ENCODE results near the gene CAMK1D. TPM values are rescaled to one million over a fixed set of nuclear protein-coding genes. Genes with fewer than 3 reads are reported as not detected.

CAMK1D gene
- polyA plus RNA-seq, 1 of the 3 experiments (the other 2 are of a cell fraction) = 4.1 TPM

GRCh38 chr10:12703126-12703525 is 353.8 kb downstream of the CAMK1D start:
- no peaks in the 10 kb centered on the region for H3K36me3 ChIP-seq (replicated peaks in 1 of 2; ENCODE audit: control insufficient read depth in 1 of 2, insufficient read depth in 2 of 2, low read length in 1 of 2)

GRCh38 chr10:12703813-12704212 is 354.5 kb downstream of the CAMK1D start:
- no peaks in the 10 kb centered on the region for H3K27me3 ChIP-seq (ENCODE audit: insufficient read depth)
- H3K79me2 ChIP-seq (ENCODE audit: insufficient read depth) = no peaks in the 10 kb centered on the region
- peak overlapping the region; percentile 64 to 92; a peak in 3 of 4 replicates for H3K27ac ChIP-seq (ENCODE audit: low read depth in 2 of 2, low read length in 1 of 2)
- H3K9me3 ChIP-seq = no peaks in the 10 kb centered on the region
- H3K9me2 ChIP-seq = no peaks in the 10 kb centered on the region
- peaks cover 25% of the 10 kb centered on the region for H3F3A ChIP-seq (replicated peaks; ENCODE audit: insufficient read depth)
- CTCF ChIA-PET = interaction anchor here (1.5 to 2.1 kb wide), 3 partner anchors 13 to 379 kb away, joined by 3 to 7 read pairs (median 5); no protein-coding TSS in a partner anchor
- 39% methylated on average over 6 of the region's 6 CpGs for WGBS (ENCODE audit: low lambda C conversion rate)
- H4K20me1 ChIP-seq (ENCODE audit: insufficient read depth) = no peaks in the 10 kb centered on the region
- no peak overlapping the region for H2AFZ ChIP-seq (ENCODE audit: low read depth)
- peak overlapping the region; percentile 12; the same call in 1 of the 2 replicates for H3K9ac ChIP-seq
- peaks cover 16 to 49% of the 10 kb centered on the region in 2 experiments for H3K4me1 ChIP-seq (ENCODE audit: control insufficient read depth in 1 of 2, insufficient read depth in 2 of 2, low read depth in 1 of 2, low read length in 1 of 2)
- H3K4me2 ChIP-seq = peak overlapping the region; percentile 45
- POLR2A ChIA-PET = no interaction called here
- no peak overlapping the region for H3K4me3 ChIP-seq (ENCODE audit: low read depth in 2 of 2, low read length in 1 of 2)
- no peaks in the 10 kb centered on the region for H3K36me3 ChIP-seq (replicated peaks in 1 of 2; ENCODE audit: control insufficient read depth in 1 of 2, insufficient read depth in 2 of 2, low read length in 1 of 2)
- no peak for DNase-seq
- no peak for TF ChIP-seq FOXJ3 (CRISPR knock-in tag; IDR thresholded peaks at IDR 0.05)
- no peak for TF ChIP-seq GABPA (IDR thresholded peaks at IDR 0.05; ENCODE audit: low read depth)
- peak; percentile 93 for TF ChIP-seq JUND (IDR thresholded peaks at IDR 0.05)
- peak; percentile 32; the same call in 1 of the 2 replicates for TF ChIP-seq TEAD4 (IDR thresholded peaks at IDR 0.05; ENCODE audit: borderline replicate concordance, insufficient read depth)
- no peak for TF ChIP-seq USF2 (IDR thresholded peaks at IDR 0.05; ENCODE audit: borderline replicate concordance, low read depth, low read length)
- TF ChIP-seq CHD2 (IDR thresholded peaks at IDR 0.05; ENCODE audit: low read length, partially characterized antibody) = no peak
- no peak for TF ChIP-seq TAF1 (IDR thresholded peaks at IDR 0.05; ENCODE audit: borderline replicate concordance, low read depth, low read length)
- no peak for TF ChIP-seq MEF2A (IDR thresholded peaks at IDR 0.05; ENCODE audit: borderline replicate concordance, low read depth)
- no peak for TF ChIP-seq RCOR1 (IDR thresholded peaks at IDR 0.05; ENCODE audit: low read length)
- TF ChIP-seq PBX3 (IDR thresholded peaks at IDR 0.05) = peak; percentile 77
- peak; percentile 60; the same call in 1 of the 2 replicates for TF ChIP-seq POLR2AphosphoS5 (IDR thresholded peaks at IDR 0.05; ENCODE audit: low read depth, low read length)
- no peak for TF ChIP-seq CTCF (IDR thresholded peaks at IDR 0.05)
- peak; percentile 95 for TF ChIP-seq FOSL2 (IDR thresholded peaks at IDR 0.05; ENCODE audit: borderline replicate concordance, low read depth)
- no peak for TF ChIP-seq RAD21 (IDR thresholded peaks at IDR 0.05; ENCODE audit: low read length)
- TF ChIP-seq RFX5 (IDR thresholded peaks at IDR 0.05; ENCODE audit: low read length) = no peak
- TF ChIP-seq TCF12 (IDR thresholded peaks at IDR 0.05) = peak; percentile 92
- no peak for TF ChIP-seq FOXM1 (IDR thresholded peaks at IDR 0.05; ENCODE audit: low read depth)
- TF ChIP-seq REST (IDR thresholded peaks at IDR 0.05; ENCODE audit: low read depth, low read length) = no peak
- peak in 1 of 2 experiments; percentile 63; a peak in 1 of 4 replicates for TF ChIP-seq EP300 (IDR thresholded peaks at IDR 0.05; ENCODE audit: borderline replicate concordance in 1 of 2, low read depth in 1 of 2, low read length in 1 of 2)
- TF ChIP-seq SMC3 (IDR thresholded peaks at IDR 0.05; ENCODE audit: low read depth, low read length) = no peak
- no peak for TF ChIP-seq MXI1 (IDR thresholded peaks at IDR 0.05; ENCODE audit: low read depth, low read length)

More at GRCh38 chr10:12703126-12703525, 353.8 kb downstream of the CAMK1D start:
- CTCF ChIA-PET = interaction anchor here (0.7 to 2.1 kb wide), 5 partner anchors 8 to 380 kb away, joined by 3 to 15 read pairs (median 5); no protein-coding TSS in a partner anchor
- peak overlapping the region in 1 of 2 experiments; percentile 92; a peak in 2 of 4 replicates for H3K27ac ChIP-seq (ENCODE audit: low read depth in 2 of 2, low read length in 1 of 2)
- no peak overlapping the region for H3K4me3 ChIP-seq (ENCODE audit: low read depth in 2 of 2, low read length in 1 of 2)
- no peak overlapping the region for H2AFZ ChIP-seq (ENCODE audit: low read depth)
- TF ChIP-seq MEF2A (IDR thresholded peaks at IDR 0.05; ENCODE audit: borderline replicate concordance, low read depth) = no peak
- H3K9me2 ChIP-seq = no peaks in the 10 kb centered on the region
- no peak overlapping the region for H3K9ac ChIP-seq
- peaks cover 12 to 42% of the 10 kb centered on the region in 2 experiments for H3K4me1 ChIP-seq (ENCODE audit: control insufficient read depth in 1 of 2, insufficient read depth in 2 of 2, low read depth in 1 of 2, low read length in 1 of 2)
- H3K27me3 ChIP-seq (ENCODE audit: insufficient read depth) = no peaks in the 10 kb centered on the region
- no peaks in the 10 kb centered on the region for H3K9me3 ChIP-seq
- POLR2A ChIA-PET = no interaction called here
- H4K20me1 ChIP-seq (ENCODE audit: insufficient read depth) = no peaks in the 10 kb centered on the region
- H3K79me2 ChIP-seq (ENCODE audit: insufficient read depth) = no peaks in the 10 kb centered on the region
- no peak for DNase-seq
- peak overlapping the region; percentile 45; the same call in 1 of the 2 replicates for H3K4me2 ChIP-seq
- H3F3A ChIP-seq (replicated peaks; ENCODE audit: insufficient read depth) = peaks cover 18% of the 10 kb centered on the region
- WGBS (ENCODE audit: low lambda C conversion rate) = 95% methylated on average over 5 of the region's 6 CpGs

Measured in SK-N-SH (cell line).